Peyer's patch (tissue), 4 donors: Measurements from ENCODE around the gene DNAAF6. TPM values are rescaled to one million over a fixed set of nuclear protein-coding genes. Genes with fewer than 3 reads are reported as not detected.

Experiments
- DNase-seq, 3 donors: peaks; one replicate each; pipeline ENCODE4 v3.0.0-alpha.2; 2017 to 2019
- H3K27ac ChIP-seq, 4 donors: fragments of 200-600 bp; sonication (generic); one replicate each; pipeline ENCODE4 v1.5.1; 2016 to 2019
- H3K27me3 ChIP-seq, 2 donors: fragments of 200-600 bp; sonication (generic); one replicate each; pipeline ENCODE4 v1.5.1; 2019
- H3K36me3 ChIP-seq, 3 donors: fragments of 200-600 bp; sonication (generic); one replicate each; pipeline ENCODE4 v1.5.1; 2016 to 2019
- H3K4me1 ChIP-seq, 4 donors: fragments of 200-600 bp; sonication (generic); one replicate each; pipeline ENCODE4 v1.5.1; 2016 to 2019
- H3K4me3 ChIP-seq, 4 donors: fragments of 200-600 bp; sonication (generic); 1 replicate in 3 of 4; 2 replicates in 1 of 4; pipeline ENCODE4 v1.5.1; 2016 to 2019; ENCODE audit warnings: mild to moderate bottlenecking in 1 of 4
- H3K9me3 ChIP-seq, 4 donors: fragments of 200-600 bp; sonication (generic); one replicate each; pipeline ENCODE4 v1.5.1; 2016 to 2019; ENCODE audit warnings: mild to moderate bottlenecking in 1 of 4
- CTCF ChIP-seq, 6 experiments: fragments of 450-650 bp in 4 of 6; fragments of 200-600 bp in 2 of 6; sonication (generic) in 1 of 6; IDR thresholded peaks; one replicate each; pipeline ENCODE4 v1.5.1; 2017 to 2019; ENCODE audit warnings: antibody characterized with exemption in 6 of 6, mild to moderate bottlenecking in 3 of 6, moderate library complexity in 1 of 6
- POLR2A ChIP-seq, 2 donors: fragments of 450-650 bp; IDR thresholded peaks; one replicate each; pipeline ENCODE4 v1.5.1; 2017; ENCODE audit warnings: antibody characterized with exemption in 2 of 2, mild to moderate bottlenecking in 2 of 2, moderate library complexity in 2 of 2
- small RNA-seq, 2 donors: library from RNA; depleted of rRNA; stranded (forward); fragments of <200 nt; gene quantifications; one replicate each; pipeline ENCODE3, GENCODE V24; 2016
- total RNA-seq, 4 donors: library from RNA; depleted of rRNA; stranded (reverse); fragments of >200 nt; gene quantifications; one replicate each; pipeline ENCODE4 v1.1.0, GENCODE V29; 2016

DNAAF6 gene
- total RNA-seq, 4 donors from 2014 or later, result not detected

- H3K9me3 ChIP-seq, result no peaks in the 10 kb centered on the region
- H3K27ac ChIP-seq, result no peak overlapping the region
- no peaks in the 10 kb centered on the region for H3K36me3 ChIP-seq
- no peaks in the 10 kb centered on the region for H3K4me1 ChIP-seq
- H3K27me3 ChIP-seq, result no peaks in the 10 kb centered on the region
- peak overlapping the region in 1 of 4 donors; percentile 14 for H3K4me3 ChIP-seq
- no peak for DNase-seq
- TF ChIP-seq POLR2A (IDR thresholded peaks at IDR 0.05) (no peak), CTCF (IDR thresholded peaks at IDR 0.05) (peak in 3 of 6 experiments; percentile 3 to 18 (median 8))
Measured at GRCh38 chrX:107272431-107272921, 66.1 kb downstream of the DNAAF6 start.

- DNase-seq, result no peak
- Histone ChIP-seq H3K27ac (no peak overlapping the region), H3K36me3 (no peaks in the 10 kb centered on the region), H3K4me1 (no peaks in the 10 kb centered on the region), H3K9me3 (no peaks in the 10 kb centered on the region), H3K4me3 (no peak overlapping the region), H3K27me3 (no peaks in the 10 kb centered on the region)
- TF ChIP-seq CTCF (IDR thresholded peaks at IDR 0.05) (no peak), POLR2A (IDR thresholded peaks at IDR 0.05) (no peak)
Measured at GRCh38 chrX:107273795-107274194, 67.4 kb downstream of the DNAAF6 start.

- TF ChIP-seq POLR2A (IDR thresholded peaks at IDR 0.05) (no peak), CTCF (IDR thresholded peaks at IDR 0.05) (no peak)
- H3K4me3 ChIP-seq, result no peak overlapping the region
- H3K9me3 ChIP-seq, result no peaks in the 10 kb centered on the region
- H3K27ac ChIP-seq, result no peak overlapping the region
- H3K4me1 ChIP-seq, result no peaks in the 10 kb centered on the region
- no peak for DNase-seq
- no peaks in the 10 kb centered on the region for H3K36me3 ChIP-seq
- no peaks in the 10 kb centered on the region for H3K27me3 ChIP-seq
Measured at GRCh38 chrX:107288676-107289075, 82.3 kb downstream of the DNAAF6 start.

GRCh38 chrX:107290019-107290418 lies 83.6 kb downstream of the DNAAF6 start:
- DNase-seq, result no peak
- no peaks in the 10 kb centered on the region for H3K27me3 ChIP-seq
- H3K4me1 ChIP-seq, result no peaks in the 10 kb centered on the region
- H3K9me3 ChIP-seq, result no peaks in the 10 kb centered on the region
- H3K27ac ChIP-seq, result no peak overlapping the region
- no peak for TF ChIP-seq POLR2A (IDR thresholded peaks at IDR 0.05)
- TF ChIP-seq CTCF (IDR thresholded peaks at IDR 0.05), result no peak
- H3K36me3 ChIP-seq, result no peaks in the 10 kb centered on the region
- H3K4me3 ChIP-seq, result no peak overlapping the region

- no peak for DNase-seq
- no peak overlapping the region for H3K27ac ChIP-seq
- no peaks in the 10 kb centered on the region for H3K4me1 ChIP-seq
- no peak overlapping the region for H3K4me3 ChIP-seq
- no peaks in the 10 kb centered on the region for H3K36me3 ChIP-seq
- H3K9me3 ChIP-seq, result no peaks in the 10 kb centered on the region
- H3K27me3 ChIP-seq, result no peaks in the 10 kb centered on the region
- no peak for TF ChIP-seq CTCF (IDR thresholded peaks at IDR 0.05)
- TF ChIP-seq POLR2A (IDR thresholded peaks at IDR 0.05), result no peak
Measured at GRCh38 chrX:107293056-107293455, 86.6 kb downstream of the DNAAF6 start.

Small RNAs within 50 kb of the gene (small RNA-seq; reads per million reads assigned to genes)
- gene RF00019, result 0 reads per million in 2 donors

Other genes starting within 250 kb of the DNAAF6 start
- gene MORC4, start 206.4 kb upstream of the DNAAF6 start, total RNA-seq, result 10 to 100 TPM in 2 of 4 donors, 1 to 10 TPM in 2; 5.9 to 47.9 (median 10.4) TPM
- gene RBM41, start 87.8 kb upstream of the DNAAF6 start, total RNA-seq, result 10 to 100 TPM; 27.8 to 46.2 (median 37.8) TPM
- gene NUP62CL, start 178 bp upstream of the DNAAF6 start, total RNA-seq, result 10 to 100 TPM in 2 of 4 donors, 1 to 10 TPM in 1, not detected in 1; 1.2 to 26.4 (median 11.9) TPM
- under 1 TPM in 1 of 4 donors, not detected in 3; 0.27 TPM for gene FRMPD3, start 243.0 kb downstream of the DNAAF6 start, total RNA-seq